Neutrophil (primary cell): Measurements from ENCODE around the gene EPGN.

Experiments
- H3K27ac ChIP-seq: fragments of 200-600 bp; sonication (generic); 2 replicates; pipeline ENCODE4 v1.5.1; 2016; ENCODE audit warnings: mild to moderate bottlenecking, moderate library complexity
- H3K27me3 ChIP-seq: fragments of 200-600 bp; sonication (generic); 2 replicates; pipeline ENCODE4 v1.6.0; 2016; ENCODE audit warnings: mild to moderate bottlenecking
- H3K36me3 ChIP-seq: fragments of 200-600 bp; sonication (generic); 2 replicates; pipeline ENCODE4 v1.5.1; 2017
- H3K4me1 ChIP-seq, 2 experiments: fragments of 200-600 bp in 1 of 2; sonication (generic) in 1 of 2; 1 replicate in 1 of 2; 2 replicates in 1 of 2; pipeline versions ENCODE4 v1.5.1 to v1.6.1; 2013 to 2016; ENCODE audit warnings: low read depth in 1 of 2, low read length in 1 of 2, mild to moderate bottlenecking in 1 of 2, moderate library complexity in 1 of 2; ENCODE audit not compliant: control insufficient read depth in 1 of 2, insufficient read depth in 1 of 2
- H3K4me3 ChIP-seq, 2 experiments: fragments of 200-600 bp in 1 of 2; sonication (generic) in 1 of 2; 1 replicate in 1 of 2; 2 replicates in 1 of 2; pipeline ENCODE4 v1.5.1; 2013 to 2016; ENCODE audit warnings: low read depth in 1 of 2, low read length in 1 of 2, mild to moderate bottlenecking in 1 of 2, moderate library complexity in 1 of 2
- H3K9me3 ChIP-seq: fragments of 200-600 bp; sonication (generic); 2 replicates; pipeline ENCODE4 v1.5.1; 2016
- CTCF ChIP-seq: fragments of 200-600 bp; sonication (generic); IDR thresholded peaks from 2 replicates; pipeline ENCODE4 v1.5.1; 2016; ENCODE audit warnings: antibody characterized with exemption

The EPGN gene

GRCh38 chr4:74344031-74344430, 35.8 kb downstream of the EPGN start:
- no peaks in the 10 kb centered on the region for H3K36me3 ChIP-seq
- H3K4me3 ChIP-seq = no peak overlapping the region
- H3K27ac ChIP-seq = no peak overlapping the region
- no peak for TF ChIP-seq CTCF
- peaks cover 4% of the 10 kb centered on the region for H3K9me3 ChIP-seq
- H3K4me1 ChIP-seq = peaks cover 2% of the 10 kb centered on the region in 2 experiments
- H3K27me3 ChIP-seq = no peaks in the 10 kb centered on the region

DNA sequence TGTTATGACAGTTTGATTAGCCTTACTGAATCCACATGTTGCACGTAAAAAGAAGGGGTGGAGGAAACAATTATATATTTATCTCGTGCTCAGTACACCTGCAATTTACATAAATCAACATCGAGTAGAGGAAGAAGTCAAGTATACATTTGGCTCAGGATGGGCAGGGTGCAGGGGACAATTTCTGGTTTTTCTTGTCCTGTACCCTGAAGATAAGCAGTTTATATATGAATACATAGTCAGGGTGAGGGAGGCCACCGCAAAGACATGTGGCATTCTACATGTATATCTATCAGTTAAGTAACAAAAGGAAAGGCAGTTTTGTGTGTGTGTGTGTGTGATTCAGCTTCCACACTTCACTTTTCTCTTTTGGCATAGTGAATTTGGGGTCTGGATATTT, 45.6 kb downstream of the EPGN start:
- Histone ChIP-seq H3K27ac (no peak overlapping the region), H3K9me3 (no peaks in the 10 kb centered on the region), H3K4me3 (no peak overlapping the region), H3K27me3 (no peaks in the 10 kb centered on the region), H3K36me3 (no peaks in the 10 kb centered on the region), H3K4me1 (no peaks in the 10 kb centered on the region)
- TF ChIP-seq CTCF = no peak

DNA sequence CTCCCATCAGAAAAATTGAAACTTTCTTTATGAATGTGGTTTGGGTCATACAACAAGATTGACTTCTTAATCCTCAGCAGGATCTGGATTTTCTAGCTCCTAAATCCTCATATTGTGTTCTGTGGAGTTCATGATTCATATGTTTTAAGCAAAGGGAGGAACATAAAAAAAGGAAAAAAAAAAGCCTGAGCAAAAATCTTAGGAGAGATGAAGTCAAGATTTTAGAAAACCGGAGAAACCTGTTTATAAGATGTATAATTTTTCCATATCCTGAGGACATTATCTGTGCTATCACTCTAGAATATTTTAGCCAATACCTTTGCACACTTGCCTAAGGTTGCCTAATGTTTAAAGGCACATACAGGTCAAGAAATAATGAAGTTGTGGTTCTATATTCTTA, 49.7 kb downstream of the EPGN start:
- H3K27me3 ChIP-seq = no peaks in the 10 kb centered on the region
- no peak overlapping the region for H3K27ac ChIP-seq
- no peaks in the 10 kb centered on the region for H3K4me1 ChIP-seq
- no peak overlapping the region for H3K4me3 ChIP-seq
- no peaks in the 10 kb centered on the region for H3K36me3 ChIP-seq
- TF ChIP-seq CTCF = no peak
- H3K9me3 ChIP-seq = no peaks in the 10 kb centered on the region

- H3K36me3 ChIP-seq = no peaks in the 10 kb centered on the region
- no peaks in the 10 kb centered on the region for H3K9me3 ChIP-seq
- no peak overlapping the region for H3K27ac ChIP-seq
- TF ChIP-seq CTCF = no peak
- H3K4me3 ChIP-seq = no peak overlapping the region
- H3K27me3 ChIP-seq = peaks cover 9% of the 10 kb centered on the region
- H3K4me1 ChIP-seq = peaks cover 14 to 26% of the 10 kb centered on the region in 2 experiments
These were observed 53.4 kb downstream of the EPGN start for GRCh38 chr4:74361671-74362070.

DNA sequence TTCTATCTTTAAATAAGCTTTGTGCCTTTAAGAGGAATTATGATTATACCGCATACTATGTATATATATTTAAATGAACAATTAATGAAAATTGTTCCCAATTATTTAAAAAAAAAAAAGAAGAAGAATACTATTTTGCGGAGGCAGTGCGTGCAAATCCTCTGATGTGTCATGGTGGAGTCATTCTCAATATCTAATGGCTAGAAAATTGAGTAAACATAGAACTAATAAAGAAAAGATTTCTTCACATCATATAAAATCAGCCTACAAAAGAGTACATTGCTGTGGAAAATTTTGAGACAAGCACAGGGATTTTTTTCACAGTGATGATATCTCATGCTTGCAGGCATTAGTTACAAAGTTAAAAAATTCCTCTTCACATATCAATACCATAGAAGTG, 54.1 kb downstream of the EPGN start:
- Histone ChIP-seq H3K27ac (no peak overlapping the region), H3K4me3 (no peak overlapping the region), H3K9me3 (no peaks in the 10 kb centered on the region), H3K4me1 (peaks cover 16 to 31% of the 10 kb centered on the region in 2 experiments), H3K36me3 (no peaks in the 10 kb centered on the region), H3K27me3 (peaks cover 9% of the 10 kb centered on the region)
- TF ChIP-seq CTCF = no peak

DNA sequence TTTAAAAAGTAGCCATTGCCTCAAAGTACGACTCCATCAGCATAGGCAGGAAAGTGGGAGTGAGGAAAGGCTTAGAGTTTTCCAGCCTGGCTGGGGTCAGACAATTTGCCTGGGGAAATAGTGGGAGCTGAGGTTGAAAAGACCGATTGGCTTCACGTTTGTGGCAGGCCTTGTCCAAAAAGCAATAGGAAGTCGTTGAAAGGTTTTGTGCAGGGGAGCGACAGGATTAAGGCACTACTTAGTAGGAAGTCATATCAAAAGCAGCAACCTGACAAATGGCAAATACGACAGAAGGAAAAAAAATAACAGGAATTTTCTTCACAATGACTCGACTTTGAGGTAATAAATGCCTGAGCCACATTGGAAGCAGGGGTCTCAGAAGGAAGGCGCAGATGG, 56.0 kb downstream of the EPGN start:
- H3K4me1 ChIP-seq = peaks cover 16 to 31% of the 10 kb centered on the region in 2 experiments
- no peaks in the 10 kb centered on the region for H3K36me3 ChIP-seq
- H3K27ac ChIP-seq = no peak overlapping the region
- peak overlapping the region; percentile 32 to 55 for H3K4me3 ChIP-seq
- no peak for TF ChIP-seq CTCF
- H3K9me3 ChIP-seq = no peaks in the 10 kb centered on the region
- H3K27me3 ChIP-seq = peaks cover 9% of the 10 kb centered on the region
